ENCODE measurements around the gene TMEM212.

GRCh38 chr3:171830518-171830875 lies 12.7 kb upstream of the TMEM212 start:
- TF ChIP-seq GABPA (IDR thresholded peaks at IDR 0.05; ENCODE audit: low read depth) (no peak), CTCF (IDR thresholded peaks at IDR 0.05; ENCODE audit: insufficient read depth, low read length) (no peak), POLR2AphosphoS5 (IDR thresholded peaks at IDR 0.05; ENCODE audit: low read depth) (no peak), SPI1 (IDR thresholded peaks at IDR 0.05; ENCODE audit: borderline replicate concordance, low read depth) (no peak)
- TF ChIP-seq, protein P1, sequence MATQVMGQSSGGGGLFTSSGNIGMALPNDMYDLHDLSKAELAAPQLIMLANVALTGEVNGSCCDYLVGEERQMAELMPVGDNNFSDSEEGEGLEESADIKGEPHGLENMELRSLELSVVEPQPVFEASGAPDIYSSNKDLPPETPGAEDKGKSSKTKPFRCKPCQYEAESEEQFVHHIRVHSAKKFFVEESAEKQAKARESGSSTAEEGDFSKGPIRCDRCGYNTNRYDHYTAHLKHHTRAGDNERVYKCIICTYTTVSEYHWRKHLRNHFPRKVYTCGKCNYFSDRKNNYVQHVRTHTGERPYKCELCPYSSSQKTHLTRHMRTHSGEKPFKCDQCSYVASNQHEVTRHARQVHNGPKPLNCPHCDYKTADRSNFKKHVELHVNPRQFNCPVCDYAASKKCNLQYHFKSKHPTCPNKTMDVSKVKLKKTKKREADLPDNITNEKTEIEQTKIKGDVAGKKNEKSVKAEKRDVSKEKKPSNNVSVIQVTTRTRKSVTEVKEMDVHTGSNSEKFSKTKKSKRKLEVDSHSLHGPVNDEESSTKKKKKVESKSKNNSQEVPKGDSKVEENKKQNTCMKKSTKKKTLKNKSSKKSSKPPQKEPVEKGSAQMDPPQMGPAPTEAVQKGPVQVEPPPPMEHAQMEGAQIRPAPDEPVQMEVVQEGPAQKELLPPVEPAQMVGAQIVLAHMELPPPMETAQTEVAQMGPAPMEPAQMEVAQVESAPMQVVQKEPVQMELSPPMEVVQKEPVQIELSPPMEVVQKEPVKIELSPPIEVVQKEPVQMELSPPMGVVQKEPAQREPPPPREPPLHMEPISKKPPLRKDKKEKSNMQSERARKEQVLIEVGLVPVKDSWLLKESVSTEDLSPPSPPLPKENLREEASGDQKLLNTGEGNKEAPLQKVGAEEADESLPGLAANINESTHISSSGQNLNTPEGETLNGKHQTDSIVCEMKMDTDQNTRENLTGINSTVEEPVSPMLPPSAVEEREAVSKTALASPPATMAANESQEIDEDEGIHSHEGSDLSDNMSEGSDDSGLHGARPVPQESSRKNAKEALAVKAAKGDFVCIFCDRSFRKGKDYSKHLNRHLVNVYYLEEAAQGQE (IDR thresholded peaks at IDR 0.05; ENCODE audit: insufficient replicate concordance, low read depth) = no peak
